Psoas muscle (tissue), 8 donors: ENCODE results near the gene RNMT. TPM values are rescaled to one million over a fixed set of nuclear protein-coding genes. Genes with fewer than 3 reads are reported as not detected.

Source experiments
- ATAC-seq, 4 donors: fragments of 200-7000 bp; cut with Tn5 transposase; one replicate each; pipeline ENCODE4 v1.9.1; 2020; ENCODE audit warnings: moderate library complexity in 3 of 4, mild to moderate bottlenecking in 2 of 4
- DNase-seq, 2 donors: peaks; one replicate each; pipeline ENCODE4 v3.0.0-alpha.2; 2020
- H3K27ac ChIP-seq: fragments of 200-600 bp; one replicate; pipeline ENCODE4 v1.8.0; 2022
- H3K27me3 ChIP-seq, 3 donors: fragments of 200-600 bp in 1 of 3; one replicate each; pipeline versions ENCODE4 v1.6.1 to v1.8.0; 2013 to 2022; ENCODE audit warnings: low read length in 2 of 3, mild to moderate bottlenecking in 2 of 3, moderate library complexity in 1 of 3; ENCODE audit not compliant: insufficient read depth in 3 of 3
- H3K36me3 ChIP-seq, 2 donors: fragments of 200-600 bp in 1 of 2; one replicate each; pipeline versions ENCODE4 v1.6.1 to v1.8.0; 2013 to 2022; ENCODE audit warnings: low read depth in 1 of 2, mild to moderate bottlenecking in 1 of 2, moderate library complexity in 1 of 2; ENCODE audit not compliant: insufficient read depth in 1 of 2
- H3K4me1 ChIP-seq: fragments of 200-600 bp; one replicate; pipeline ENCODE4 v1.8.0; 2022
- H3K4me3 ChIP-seq: fragments of 200-600 bp; one replicate; pipeline ENCODE4 v1.8.0; 2022; ENCODE audit warnings: mild to moderate bottlenecking
- H3K9me3 ChIP-seq: fragments of 200-600 bp; one replicate; pipeline ENCODE4 v1.8.0; 2022
- WGBS, 3 donors: extraction: QIAGEN DNeasy Blood & Tissue Kit; methylation state at CpG; one replicate each; pipeline versions ENCODE4 v1.1.6 to v1.1.7; 2013; 5-methylcytosine and 5-hydroxymethylcytosine counted together
- intact Hi-C, 2 donors: fragments of 100-400 bp; cut with DNase I; formaldehyde crosslinking; loops; one replicate each; pipeline versions ENCODE4 v1.11.0 to v1.14.2; 2022
- polyA plus RNA-seq, 3 donors: library from polyadenylated mRNA; stranded (reverse); fragments of 200-250 nt; gene quantifications; one replicate each; pipeline ENCODE4 v1.2.3, GENCODE V29; 2013
- total RNA-seq, 4 donors: library from RNA; stranded (reverse); fragmentation: NEBNext Ultra II Directional in 2 of 4; extraction: Animal tissue kit (Norgen Biotek cat#: 25700) in 2 of 4; gene quantifications; one replicate each; pipeline versions ENCODE4 v1.2.1 to v1.2.4, GENCODE V29; 2021 to 2023
- TF ChIP-seq, protein P1 (sequence below): fragments of 200-600 bp; IDR thresholded peaks from one replicate; pipeline ENCODE4 v1.8.0; 2022; ENCODE audit warnings: antibody characterized with exemption
- donor health status: healthy with polysubstance abuse.
- donor health status: DM: no; HTN: no; CAD: no; lungs with moderate emphysema.
- donor health status: Bipolar disorder and iron deficiency.
- donor health status: healthy.
- donor health status: DM: yes; HTN: yes; CAD: no.
- donor health status: DM: no; HTN: no; CAD: no.
- donor health status: DM: no; HTN: no; CAD: no.
- donor health status: DM: yes; HTN: yes; CAD: no.

The RNMT gene
- total and polyA plus RNA-seq, 7 donors, result 15.0 to 29.2 (median 22.1) TPM

DNA sequence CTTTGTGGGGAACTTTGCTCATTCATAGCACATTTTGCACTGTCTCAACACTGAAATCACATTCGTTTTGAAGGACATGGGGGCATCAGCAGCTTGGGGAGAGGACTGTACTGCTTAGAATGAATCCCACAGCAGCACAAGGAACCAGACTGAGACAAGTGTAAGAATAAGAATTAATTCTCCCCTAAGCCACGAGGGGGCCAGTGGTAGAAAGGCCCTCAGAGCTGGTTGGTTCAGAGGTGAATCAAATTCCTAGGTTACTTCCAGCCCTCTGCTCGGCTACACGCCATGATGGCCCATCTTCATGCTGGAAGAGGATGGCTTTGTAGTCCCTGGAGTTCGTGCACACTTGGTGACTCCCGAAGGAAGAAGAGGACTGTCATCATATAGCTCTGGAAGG lies 85.5 kb downstream of the RNMT start:
- H3K27ac ChIP-seq, result no peak overlapping the region
- no peaks in the 10 kb centered on the region for H3K27me3 ChIP-seq
- intact Hi-C loops, result no loop called here
- no peaks in the 10 kb centered on the region for H3K4me1 ChIP-seq
- DNase-seq (no peak), ATAC-seq (no peak)
- 58 to 61% (median 60%) methylated on average over 6 of the region's 6 CpGs for WGBS, 3 donors
- no peaks in the 10 kb centered on the region for H3K9me3 ChIP-seq
- TF ChIP-seq, protein P1, sequence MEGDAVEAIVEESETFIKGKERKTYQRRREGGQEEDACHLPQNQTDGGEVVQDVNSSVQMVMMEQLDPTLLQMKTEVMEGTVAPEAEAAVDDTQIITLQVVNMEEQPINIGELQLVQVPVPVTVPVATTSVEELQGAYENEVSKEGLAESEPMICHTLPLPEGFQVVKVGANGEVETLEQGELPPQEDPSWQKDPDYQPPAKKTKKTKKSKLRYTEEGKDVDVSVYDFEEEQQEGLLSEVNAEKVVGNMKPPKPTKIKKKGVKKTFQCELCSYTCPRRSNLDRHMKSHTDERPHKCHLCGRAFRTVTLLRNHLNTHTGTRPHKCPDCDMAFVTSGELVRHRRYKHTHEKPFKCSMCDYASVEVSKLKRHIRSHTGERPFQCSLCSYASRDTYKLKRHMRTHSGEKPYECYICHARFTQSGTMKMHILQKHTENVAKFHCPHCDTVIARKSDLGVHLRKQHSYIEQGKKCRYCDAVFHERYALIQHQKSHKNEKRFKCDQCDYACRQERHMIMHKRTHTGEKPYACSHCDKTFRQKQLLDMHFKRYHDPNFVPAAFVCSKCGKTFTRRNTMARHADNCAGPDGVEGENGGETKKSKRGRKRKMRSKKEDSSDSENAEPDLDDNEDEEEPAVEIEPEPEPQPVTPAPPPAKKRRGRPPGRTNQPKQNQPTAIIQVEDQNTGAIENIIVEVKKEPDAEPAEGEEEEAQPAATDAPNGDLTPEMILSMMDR, result no peak
- no peak overlapping the region for H3K4me3 ChIP-seq
- no peaks in the 10 kb centered on the region for H3K36me3 ChIP-seq

DNA sequence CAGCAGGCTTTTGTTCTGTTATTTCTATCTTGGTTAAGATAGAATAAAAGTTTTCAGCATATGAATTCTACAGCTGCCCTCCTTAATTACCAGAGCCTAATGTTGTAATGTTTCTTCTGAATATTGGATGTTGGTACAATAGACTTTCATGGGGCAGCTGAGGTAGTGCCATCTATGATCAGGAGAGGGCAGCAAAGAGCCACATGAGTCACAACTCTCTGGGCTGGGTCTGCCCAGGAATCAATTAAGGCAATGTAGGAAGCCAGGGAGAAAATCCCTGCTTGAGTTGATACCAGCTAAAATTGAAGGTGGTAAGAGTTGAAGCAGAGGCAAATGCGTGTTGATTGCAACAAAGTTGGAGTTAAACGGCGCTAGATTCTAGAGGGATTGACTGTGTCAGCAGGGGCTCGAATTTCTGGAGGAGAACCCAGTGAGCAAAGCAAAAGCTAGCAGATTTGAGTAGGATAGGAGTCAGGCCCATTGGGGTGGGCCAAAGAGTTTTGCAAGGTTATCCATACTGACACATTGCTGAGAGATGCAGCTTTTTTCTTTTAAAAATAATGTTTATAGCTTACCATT lies 86.9 kb downstream of the RNMT start:
- TF ChIP-seq, protein P1, result peak; percentile 82
- DNase-seq (peak in 1 of 2 donors; percentile 41), ATAC-seq (peak; percentile 75 to 93 (median 84))
- 24 to 26% (median 24%) methylated on average over 4 of the region's 4 CpGs for WGBS, 3 donors
- H3K27me3 ChIP-seq, result no peaks in the 10 kb centered on the region
- H3K4me1 ChIP-seq, result no peaks in the 10 kb centered on the region
- no peaks in the 10 kb centered on the region for H3K36me3 ChIP-seq
- intact Hi-C loops, result no loop called here
- no peak overlapping the region for H3K27ac ChIP-seq
- H3K9me3 ChIP-seq, result no peaks in the 10 kb centered on the region
- H3K4me3 ChIP-seq, result no peak overlapping the region

Other genes with a start within 250 kb of the RNMT start
- gene FAM210A, start 115 bp upstream of the RNMT start, total RNA-seq, result 10 to 100 TPM; 24.7 to 43.1 (median 26.9) TPM
- gene FAM210A, start 115 bp upstream of the RNMT start, polyA plus RNA-seq, result 10 to 100 TPM; 11.4 to 45.8 (median 31.4) TPM
- gene MC5R, start 97.5 kb downstream of the RNMT start, total RNA-seq, result not detected
- gene MC5R, start 97.5 kb downstream of the RNMT start, polyA plus RNA-seq, result not detected
- under 1 TPM in 1 of 4 donors, not detected in 3; 0.48 TPM for gene MC2R, start 188.9 kb downstream of the RNMT start, total RNA-seq
- not detected for gene MC2R, start 188.9 kb downstream of the RNMT start, polyA plus RNA-seq